Measurements from ENCODE around the gene NANOS2.
"Not testable (repeated sequence)": the region's sequence is repeated elsewhere in the genome, so short reads cannot be mapped to it uniquely, and the experiment has no call there.

Gene NANOS2

DNA sequence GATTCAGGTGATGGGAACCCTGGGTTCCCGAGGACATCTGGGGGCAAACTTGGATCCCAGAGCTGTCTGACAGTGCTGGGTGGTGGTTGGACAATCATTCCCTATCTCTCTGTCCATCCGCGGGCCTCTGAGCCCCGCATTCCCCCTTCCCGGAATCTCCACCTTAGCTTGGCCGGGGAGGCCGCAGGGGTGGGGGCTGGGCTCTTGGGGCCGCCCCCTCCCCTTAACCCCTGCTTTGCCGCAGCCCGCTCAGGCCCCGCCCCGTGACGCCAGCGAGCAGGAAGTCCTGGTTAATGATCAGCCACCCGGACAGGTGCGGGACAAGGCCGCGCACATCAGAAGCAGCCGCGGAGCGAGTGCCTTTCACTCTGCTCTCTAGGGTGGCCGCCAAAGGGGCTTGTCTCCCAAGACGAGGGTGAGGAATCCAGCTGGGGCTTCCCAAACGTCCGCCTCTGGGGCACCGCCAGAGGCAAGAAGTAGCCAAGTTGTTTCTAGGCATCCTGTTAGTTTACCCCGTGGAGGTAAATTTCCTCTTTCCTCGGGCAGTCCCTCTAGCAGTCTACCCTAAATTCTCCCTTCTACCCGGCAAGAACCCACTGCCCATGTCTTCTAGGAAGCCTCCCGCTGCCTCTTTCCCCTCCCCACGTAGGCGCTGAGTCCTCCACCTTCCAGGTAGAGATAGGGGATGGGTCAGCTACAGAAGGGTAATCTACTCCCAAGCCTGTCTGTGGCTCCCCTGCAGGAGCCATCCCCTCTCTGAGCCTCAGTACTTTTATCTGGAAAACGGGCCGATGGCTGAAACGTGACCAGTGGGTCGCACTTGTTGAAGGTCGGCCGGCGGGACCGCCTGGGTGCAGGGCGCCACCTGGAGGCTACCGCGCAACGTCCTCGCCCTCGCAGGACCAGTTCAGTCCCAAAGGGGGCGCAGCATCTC lies 31.7 kb downstream of the NANOS2 start:
- peak; percentile 44 to 86 (median 75) for DNase-seq
- intact Hi-C loops (cut with DNase I): loop anchor here (2.0 to 10.0 kb wide), 2 partner anchors 14 to 132 kb away; no protein-coding TSS in a partner anchor

DNA sequence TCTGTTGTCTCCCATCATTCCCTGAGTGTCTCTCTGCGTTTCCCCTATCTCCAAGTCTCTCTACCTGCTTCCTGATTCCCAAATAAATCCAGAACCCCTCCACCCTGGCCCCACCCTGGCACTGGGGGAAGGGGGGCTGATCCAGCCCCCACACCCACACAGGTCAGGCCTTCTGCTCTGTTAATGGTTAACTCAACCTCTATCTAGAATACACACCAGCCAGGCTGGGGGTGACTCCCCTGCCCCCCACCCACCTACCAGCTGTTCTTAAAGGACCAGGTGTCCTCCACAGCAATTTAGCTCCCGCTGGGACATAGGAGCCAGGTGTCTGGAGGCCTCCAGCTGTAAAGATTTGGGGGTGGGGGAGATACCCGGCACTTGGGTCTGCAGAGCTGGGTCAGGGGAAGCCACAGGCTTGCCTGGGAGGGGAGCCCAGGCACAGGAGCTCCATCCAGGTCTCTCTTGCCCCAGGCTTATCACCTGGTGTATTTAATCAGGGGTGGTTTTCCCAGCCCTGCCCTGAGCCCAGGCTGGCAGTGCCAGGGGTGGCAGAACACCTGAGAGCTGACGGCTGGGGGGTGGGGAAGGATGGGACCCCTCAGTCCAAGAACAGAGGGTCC lies 32.6 kb downstream of the NANOS2 start:
- intact Hi-C loops (cut with DNase I): loop anchor here (2.0 to 10.0 kb wide), 2 partner anchors 13 to 133 kb away; no protein-coding TSS in a partner anchor

DNA sequence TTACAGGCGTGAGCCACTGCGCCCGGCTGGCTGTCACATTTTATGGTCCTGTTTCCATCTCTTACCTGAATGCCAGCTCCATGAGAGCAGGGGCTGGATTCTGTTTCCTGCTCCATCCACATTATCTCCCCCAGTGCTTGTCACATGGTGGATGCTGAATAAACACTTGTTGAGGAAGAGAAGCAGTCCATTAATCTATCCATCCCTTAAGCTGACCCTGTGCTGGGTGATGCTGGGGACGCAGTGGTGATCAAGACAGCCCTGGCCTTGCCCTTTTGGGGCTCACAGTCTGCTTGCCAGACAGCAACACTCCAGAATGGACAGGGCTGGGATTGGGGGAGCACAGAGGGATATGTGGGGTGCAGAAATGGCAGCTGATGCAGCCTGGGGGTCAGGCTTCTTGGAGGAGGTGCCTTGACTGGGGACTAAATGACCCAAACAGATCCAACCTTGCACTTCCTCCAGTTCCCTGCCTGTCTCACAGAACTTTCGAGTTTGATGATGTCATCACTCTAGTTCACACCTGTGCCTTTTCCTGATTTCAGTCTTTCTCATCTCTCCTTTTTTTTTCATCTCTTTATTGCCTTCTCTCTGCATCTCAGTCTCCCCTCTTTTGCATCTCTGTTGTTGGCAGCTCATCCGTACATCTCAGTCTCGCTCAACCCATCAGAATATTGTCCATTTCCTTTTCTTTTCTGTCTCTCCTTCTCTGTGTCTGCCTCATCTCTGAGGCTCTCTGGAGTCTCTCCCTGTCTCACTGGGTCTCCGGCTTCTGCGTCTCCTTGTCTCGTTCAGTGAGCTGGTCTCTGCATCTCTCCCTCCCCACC lies 33.3 kb downstream of the NANOS2 start:
- intact Hi-C loops (cut with DNase I): loop anchor here (10.0 kb wide), 1 partner anchor 134 kb away; no protein-coding TSS in a partner anchor
- DNase-seq: no peak

More for the DNA sequence above, 32.6 kb downstream of the NANOS2 start:
- DNase-seq: no peak

DNA sequence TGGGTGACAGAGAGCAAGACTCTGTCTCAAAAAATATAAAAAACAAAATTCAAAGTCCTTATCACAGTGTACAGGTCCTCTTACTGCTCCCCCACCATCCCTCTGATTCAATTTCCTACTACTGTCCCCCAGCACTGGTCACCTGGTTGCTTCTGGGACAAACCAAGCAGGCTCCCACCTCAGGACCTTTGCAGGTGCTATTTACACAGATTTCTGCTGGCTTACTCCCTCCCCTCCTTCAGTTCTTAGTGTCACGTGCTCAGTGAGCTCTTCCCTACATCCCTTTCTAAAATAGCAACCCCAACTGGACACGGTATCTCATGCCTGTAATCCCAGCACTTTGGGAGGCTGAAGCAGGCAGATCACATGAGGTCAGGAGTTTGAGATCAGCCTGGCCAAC lies 34.6 kb downstream of the NANOS2 start:
- DNase-seq: no peak
- intact Hi-C loops (cut with DNase I): loop anchor here (10.0 kb wide), 1 partner anchor 135 kb away; no protein-coding TSS in a partner anchor

DNA sequence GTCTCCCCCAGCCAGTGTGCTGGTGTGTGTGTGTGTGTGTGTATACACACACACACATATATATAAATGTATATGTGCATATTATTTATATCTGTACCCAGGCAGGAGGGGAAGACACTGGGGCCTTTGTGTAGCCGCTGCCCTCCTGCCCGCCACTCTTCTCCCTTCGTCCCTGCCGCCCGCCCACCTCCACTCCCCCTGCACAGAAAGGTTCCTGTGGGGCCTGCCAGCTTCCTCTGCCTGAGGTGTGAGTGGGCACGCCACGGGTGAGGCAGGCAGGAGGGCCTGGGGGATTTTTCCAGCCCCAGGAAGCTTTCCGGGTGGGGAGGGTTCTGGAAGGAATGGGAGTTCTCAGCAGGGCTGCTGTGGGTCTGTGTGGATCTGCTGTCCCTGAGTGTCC lies 35.5 kb downstream of the NANOS2 start:
- intact Hi-C loops (cut with DNase I): no loop called here
- no peak for DNase-seq

DNA sequence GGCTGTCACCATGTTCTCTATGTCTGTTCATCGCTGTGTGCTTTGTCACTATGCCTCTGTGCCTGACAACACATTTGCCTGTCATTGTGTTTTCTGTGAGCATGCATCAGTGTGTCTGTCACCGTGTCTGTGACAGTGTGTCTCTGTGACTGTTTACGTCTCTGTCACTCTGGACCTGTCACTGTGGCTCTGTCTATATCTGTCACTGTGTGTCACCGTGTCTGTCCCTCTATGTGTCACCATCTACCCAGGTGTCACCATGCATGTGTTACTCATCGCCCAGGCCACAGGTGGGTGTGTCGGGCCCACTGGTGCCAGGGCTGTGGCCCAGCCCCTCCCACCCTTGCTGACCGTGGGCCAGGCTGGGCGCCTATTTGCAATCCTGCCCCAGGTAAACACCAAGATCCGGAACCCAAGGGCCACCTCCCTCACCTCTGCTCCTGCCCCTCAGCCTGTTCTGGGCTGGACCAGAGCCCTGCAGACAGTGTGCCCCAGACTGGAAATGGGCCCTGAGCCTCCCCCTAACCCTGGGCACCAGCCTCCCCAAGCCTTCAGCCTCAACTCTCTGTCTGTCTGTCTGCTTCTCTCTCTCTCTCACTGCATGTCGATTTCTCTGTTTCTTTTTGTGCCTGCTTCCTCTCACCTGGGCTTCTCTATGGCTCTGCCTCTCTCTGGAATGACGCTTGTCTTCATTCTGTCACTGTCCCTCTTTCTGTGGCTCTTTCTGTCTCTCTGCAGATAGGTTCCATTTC lies 36.4 kb downstream of the NANOS2 start:
- intact Hi-C loops (cut with DNase I): no loop called here
- no peak for DNase-seq

DNA sequence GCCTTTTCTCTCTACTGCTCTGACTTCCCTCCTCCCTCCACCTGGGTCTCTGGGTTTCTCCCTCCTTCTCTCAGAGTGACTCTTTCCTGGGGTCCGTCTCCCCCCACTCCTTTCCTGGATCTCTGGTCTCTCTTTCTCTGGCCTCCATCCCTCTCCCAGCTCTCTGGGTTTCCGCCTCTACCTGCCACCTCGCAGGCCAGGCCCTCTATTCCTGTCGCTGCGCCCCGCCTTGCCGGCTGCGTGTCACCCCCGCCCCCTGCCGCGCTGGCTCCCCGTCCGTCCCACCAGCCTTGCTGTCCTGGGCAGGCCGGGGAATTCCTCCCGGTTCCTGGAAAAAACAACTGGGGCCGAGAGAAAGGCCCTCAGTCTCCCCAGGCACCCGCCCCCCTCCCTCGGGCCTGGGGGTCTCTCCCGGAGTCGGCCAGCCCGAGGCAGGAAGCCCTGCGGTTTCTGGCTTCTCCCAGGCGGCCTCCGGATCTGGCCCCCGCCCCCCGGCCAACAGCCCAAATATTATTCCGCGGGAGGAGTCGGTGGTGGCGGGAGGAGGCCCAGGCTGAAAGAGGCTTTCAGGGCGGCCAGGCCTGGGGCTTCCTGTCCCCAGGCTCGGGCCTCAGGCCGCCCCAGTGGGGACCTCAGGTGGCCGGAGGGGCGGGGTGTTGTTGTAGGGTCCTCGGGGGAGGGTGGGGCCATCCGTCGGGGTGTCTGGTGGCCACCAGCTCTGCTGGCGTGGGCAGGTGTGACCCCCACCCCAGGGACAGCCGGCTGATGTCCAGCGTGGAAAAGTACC lies 38.0 kb downstream of the NANOS2 start:
- intact Hi-C loops (cut with DNase I): no loop called here
- DNase-seq: peak in 2 of 42 donors; percentile 17 to 23

DNA sequence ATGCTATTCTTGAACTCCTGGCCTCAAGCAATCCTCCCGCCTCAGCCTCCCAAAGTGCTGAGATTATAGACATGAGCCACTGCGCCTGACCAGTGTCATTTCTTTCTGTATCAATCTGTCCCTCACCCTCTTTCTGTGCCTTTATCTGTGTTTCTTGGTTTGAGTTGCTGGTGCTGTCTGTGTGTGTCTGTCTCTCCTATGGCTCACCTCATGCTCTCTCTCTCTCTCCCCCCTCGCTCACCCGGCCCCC lies 38.5 kb downstream of the NANOS2 start:
- no peak for DNase-seq
- intact Hi-C loops (cut with DNase I): no loop called here

DNA sequence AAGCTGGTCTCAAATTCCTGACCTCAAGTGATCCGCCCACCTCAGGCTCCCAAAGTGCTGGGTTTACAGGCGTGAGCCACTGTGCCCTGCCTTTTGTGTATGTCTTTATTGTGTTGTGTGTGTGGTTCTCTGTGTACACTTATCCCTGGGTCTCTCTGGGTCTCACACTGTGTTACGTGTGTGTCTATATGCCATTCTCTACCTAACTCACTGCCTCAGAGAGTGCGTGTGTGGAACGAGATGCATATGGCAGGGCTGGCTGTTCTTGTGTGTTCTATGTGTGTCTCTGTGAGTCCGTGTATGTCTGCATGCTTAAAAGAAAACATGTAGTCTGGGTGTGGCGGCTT lies 40.0 kb downstream of the NANOS2 start:
- no peak for DNase-seq
- intact Hi-C loops (cut with DNase I): no loop called here

DNA sequence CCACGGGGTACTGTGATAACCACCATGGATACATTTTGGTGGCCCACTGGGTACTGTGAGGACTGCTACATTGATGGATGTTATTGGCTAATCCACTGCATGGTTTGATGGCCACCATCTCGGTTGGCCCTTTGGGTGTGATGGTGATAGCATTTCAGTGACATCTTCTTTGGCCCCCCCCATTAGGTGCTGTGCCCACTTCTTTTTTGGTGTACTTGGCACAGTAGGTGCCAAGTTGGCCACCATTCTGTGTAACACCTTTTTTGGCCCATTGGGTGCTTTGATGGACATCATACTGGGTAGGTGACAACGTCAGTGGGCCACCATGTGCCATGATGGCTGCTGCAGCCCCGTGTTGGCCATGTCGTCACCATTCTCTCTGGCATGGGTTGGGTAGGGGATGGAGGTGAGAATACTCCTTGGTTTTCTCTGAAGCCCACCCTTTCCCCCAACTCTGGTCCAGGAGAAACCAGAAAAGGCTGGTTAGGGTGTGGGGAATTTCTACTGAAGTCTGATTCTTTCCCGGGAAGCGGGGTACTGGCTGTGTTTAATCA lies 41.3 kb downstream of the NANOS2 start:
- no peak for DNase-seq
- intact Hi-C loops (cut with DNase I): no loop called here

DNA sequence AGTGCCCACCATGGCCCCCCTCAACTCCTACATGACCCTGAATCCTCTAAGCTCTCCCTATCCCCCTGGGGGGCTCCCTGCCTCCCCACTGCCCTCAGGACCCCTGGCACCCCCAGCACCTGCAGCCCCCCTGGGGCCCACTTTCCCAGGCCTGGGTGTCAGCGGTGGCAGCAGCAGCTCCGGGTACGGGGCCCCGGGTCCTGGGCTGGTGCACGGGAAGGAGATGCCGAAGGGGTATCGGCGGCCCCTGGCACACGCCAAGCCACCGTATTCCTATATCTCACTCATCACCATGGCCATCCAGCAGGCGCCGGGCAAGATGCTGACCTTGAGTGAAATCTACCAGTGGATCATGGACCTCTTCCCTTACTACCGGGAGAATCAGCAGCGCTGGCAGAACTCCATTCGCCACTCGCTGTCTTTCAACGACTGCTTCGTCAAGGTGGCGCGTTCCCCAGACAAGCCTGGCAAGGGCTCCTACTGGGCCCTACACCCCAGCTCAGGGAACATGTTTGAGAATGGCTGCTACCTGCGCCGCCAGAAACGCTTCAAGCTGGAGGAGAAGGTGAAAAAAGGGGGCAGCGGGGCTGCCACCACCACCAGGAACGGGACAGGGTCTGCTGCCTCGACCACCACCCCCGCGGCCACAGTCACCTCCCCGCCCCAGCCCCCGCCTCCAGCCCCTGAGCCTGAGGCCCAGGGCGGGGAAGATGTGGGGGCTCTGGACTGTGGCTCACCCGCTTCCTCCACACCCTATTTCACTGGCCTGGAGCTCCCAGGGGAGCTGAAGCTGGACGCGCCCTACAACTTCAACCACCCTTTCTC lies 42.3 kb downstream of the NANOS2 start:
- no peak for DNase-seq
- intact Hi-C loops (cut with DNase I): no loop called here

DNA sequence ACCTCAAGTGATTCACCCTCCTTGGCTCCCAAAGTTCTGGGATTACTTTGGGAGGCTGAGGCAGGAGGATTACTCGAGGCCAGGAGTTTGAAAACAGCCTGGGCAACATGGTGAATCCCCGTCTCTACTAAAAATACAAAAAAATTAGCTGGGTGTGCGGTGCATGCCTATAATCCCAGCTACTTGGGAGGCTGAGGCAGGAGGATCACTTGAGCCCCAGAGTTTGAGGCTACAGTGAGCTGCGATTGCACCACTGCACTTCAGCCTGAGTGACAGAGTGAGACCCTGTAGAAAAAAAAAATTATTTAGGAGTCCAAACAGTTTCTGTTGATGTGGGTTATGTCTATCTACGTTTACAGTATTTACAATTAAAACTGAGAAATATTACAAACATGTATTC lies 43.8 kb downstream of the NANOS2 start:
- no peak for DNase-seq
- intact Hi-C loops (cut with DNase I): no loop called here

DNA sequence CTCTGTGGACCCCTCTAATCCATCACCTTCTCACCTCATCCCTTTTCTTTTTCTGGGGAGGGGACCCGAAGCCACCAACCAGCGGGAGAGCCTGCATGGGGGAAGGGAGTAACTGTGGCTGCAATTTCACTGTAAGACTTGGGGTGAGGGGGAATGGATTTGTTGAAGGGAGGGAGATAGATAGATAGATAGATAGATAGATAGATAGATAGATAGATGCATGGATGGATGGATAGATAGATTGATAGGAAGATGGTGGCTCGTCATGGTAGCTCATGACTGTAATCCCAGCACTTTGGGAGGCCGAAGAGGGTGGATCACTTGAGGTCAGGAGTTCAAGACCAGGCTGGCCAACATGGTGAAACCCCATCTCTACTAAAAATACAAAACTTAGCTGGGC lies 47.3 kb downstream of the NANOS2 start:
- intact Hi-C loops (cut with DNase I); DNase-seq: not testable (repeated sequence)

DNA sequence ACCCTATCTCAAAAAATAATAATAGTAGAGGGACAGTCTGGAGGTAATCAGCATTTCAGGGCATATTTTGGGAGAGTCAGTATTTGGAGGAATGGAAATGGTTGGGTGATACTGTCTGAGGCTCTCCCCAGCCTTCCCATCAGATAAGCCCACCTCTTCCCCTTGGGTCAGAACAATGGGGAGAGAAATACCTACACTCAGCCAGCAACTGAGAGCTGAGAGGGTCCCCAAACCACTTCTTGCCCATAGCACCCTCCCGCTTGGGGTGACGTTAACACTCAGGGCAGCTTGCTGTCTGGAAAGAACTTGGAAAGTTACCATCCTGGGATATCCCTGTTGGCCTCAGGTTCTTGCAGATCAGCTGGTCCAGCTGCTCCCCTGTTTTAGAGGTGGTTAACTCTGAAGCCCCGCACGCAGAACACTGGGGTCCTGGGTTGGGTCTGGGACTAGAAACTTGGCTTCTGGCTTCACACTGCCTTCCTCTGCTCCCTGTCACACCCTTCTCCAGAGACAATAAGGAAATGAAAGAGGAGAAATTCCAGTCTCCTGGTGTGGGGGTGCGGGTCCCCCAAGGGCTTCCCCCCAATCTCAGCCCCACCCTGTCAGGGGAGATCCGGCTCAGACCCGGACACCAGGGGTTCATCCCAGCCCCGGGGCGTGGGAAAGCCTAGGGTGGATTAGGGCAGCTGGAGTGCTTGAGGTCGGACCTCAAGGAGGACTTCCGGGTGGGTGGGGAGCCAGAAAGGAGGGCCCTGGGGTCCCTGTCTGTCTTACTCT lies 48.0 kb downstream of the NANOS2 start:
- intact Hi-C loops (cut with DNase I): no loop called here
- DNase-seq: no peak

DNA sequence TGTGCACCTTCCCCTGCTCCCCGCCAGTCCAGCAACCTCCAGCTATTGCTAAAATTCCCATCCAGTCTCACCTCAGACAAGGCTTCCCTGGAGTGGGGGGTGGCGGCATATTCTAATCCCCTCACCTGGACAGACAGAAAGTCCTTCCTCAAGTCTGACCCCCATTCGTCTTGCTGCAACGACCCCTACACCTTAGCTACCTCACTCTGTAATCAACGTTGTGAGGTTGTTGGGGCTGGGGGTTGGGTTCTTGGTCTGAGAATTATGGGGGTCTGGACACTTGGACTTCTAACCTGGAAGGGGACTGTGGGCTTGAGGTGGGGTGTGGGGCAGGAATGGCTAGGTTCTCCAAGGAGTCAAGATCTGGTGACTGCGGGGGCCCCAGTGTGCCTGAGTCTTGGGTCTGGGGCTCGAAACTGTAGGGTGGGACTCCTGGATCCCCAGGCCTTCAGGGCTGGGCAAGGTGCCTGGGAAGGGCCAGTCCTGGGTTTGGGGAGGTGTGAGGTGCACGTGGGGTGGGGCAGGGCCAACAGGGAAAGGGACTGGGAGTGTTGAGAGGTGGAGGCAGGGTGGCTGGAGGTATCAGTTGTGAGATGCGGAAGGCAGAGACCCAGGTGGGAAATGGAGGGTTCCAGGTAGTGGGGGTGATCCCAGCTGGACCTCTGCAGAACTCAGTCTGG lies 49.2 kb downstream of the NANOS2 start:
- intact Hi-C loops (cut with DNase I): no loop called here
- DNase-seq: no peak

DNA sequence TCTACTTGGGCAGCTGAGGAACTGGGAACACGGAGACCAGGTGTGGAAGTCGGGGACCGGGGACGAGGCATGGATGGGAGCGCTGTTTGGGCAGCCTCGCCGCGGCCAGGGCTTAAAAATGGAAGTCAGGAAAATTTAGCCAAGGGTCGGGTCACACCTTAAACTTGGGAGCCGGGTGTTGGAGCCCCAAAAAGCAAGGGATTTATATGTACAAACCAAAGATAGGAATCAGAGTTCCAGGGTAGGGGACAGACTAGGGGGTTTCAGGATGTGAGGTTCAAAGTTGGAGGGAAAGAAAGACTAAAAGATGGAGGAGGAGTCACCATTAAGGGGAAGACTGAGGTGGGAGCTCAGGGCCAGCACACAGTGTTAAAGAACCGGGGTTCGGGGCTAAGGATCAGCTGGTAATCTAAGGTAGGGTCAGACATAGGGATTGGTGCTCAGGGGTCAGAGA lies 49.9 kb downstream of the NANOS2 start:
- intact Hi-C loops (cut with DNase I): no loop called here
- DNase-seq: no peak
